GM19099 (cell line): ENCODE measurements around the gene MIA2.

ENCODE experiments used
- POLR2A ChIP-seq: IDR thresholded peaks from 3 replicates; pipeline ENCODE4 v1.6.1; 2011; ENCODE audit warnings: low read depth; ENCODE audit not compliant: insufficient read length; ENCODE audit errors: extremely low read depth

Gene MIA2

GRCh38 chr14:39406560-39406959, 172.8 kb downstream of the MIA2 start:
- TF ChIP-seq POLR2A, result no peak

DNA sequence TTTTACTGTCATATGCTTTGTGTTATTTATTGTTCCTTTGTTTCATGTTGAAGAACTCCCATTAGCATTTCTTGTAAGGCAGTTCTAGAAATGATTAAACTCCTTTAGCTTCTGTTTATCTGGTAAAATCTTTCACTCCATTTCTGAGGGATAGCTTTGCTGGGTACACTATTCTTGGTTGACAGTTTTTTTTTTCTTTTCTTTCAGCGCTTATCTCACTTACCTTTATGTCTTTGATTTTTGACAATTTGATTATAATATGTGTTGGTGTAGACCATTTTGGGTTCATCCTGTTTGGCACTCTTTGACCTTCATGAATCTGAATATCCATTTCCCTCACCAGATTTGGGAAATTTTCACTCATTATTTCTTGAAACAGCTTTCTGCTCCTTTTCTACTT, 182.4 kb downstream of the MIA2 start:
- no peak for TF ChIP-seq POLR2A

GRCh38 chr14:39417014-39417413, 183.3 kb downstream of the MIA2 start:
- TF ChIP-seq POLR2A, result no peak

DNA sequence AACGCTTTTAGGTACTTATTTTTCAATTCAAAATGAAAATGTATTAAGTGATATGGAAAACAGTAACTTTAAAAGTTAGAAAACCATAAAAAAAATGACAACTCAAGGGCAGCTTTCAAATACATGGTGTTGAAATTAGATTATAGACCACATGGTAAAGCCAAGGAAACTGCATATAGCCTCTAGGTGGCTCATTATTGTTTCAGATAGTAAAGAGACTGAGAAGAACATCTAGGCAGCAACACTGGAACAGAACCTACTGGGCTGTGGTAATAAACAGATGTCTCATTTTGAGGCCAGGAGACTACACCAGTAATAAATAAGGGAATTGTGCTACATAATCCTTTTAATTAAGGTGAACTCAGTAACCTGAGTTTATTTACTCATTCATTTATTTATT, 185.6 kb downstream of the MIA2 start:
- TF ChIP-seq POLR2A, result no peak

GRCh38 chr14:39422243-39422642, 188.5 kb downstream of the MIA2 start:
- TF ChIP-seq POLR2A, result no peak

DNA sequence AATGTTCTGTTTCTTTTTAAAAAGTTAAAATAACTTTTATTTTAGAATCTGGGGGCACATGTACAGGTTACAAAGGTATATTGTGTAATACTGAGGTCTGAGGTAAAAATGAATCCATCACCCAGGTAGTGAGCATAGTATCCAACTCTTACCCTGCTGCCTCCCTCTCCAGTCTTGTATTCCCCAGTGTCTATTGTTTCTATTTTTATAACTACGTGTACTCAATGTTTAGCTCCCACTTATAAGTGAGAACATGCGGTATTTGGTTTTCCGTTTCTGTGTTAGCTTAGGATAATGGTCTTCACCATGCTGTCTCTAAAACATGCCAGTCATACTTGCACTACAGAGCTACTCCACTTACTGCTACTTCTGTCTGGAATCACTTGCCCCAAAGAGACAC, 190.1 kb downstream of the MIA2 start:
- TF ChIP-seq POLR2A, result no peak

- no peak for TF ChIP-seq POLR2A
Measured at GRCh38 chr14:39425947-39426346, 192.2 kb downstream of the MIA2 start.

DNA sequence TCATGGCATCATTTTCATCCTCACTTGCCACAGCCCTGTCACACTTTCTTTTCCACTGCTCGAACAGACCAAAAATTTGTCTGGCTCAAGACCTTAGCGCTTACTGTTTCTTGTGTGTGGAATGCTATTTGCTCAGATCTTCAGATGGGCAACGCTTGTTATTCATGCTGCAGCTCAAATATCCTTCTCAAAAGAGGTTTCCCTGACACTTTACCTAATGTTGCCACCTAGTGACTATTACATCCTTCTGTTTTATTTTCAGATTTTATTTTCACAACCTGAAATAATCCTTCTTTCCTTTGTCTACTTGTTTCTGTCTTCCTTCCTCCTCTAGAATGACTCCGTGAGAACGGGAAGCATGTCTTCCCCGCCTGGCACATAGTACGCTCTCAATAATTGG, 192.9 kb downstream of the MIA2 start:
- no peak for TF ChIP-seq POLR2A

GRCh38 chr14:39428118-39428517, 194.4 kb downstream of the MIA2 start:
- no peak for TF ChIP-seq POLR2A

DNA sequence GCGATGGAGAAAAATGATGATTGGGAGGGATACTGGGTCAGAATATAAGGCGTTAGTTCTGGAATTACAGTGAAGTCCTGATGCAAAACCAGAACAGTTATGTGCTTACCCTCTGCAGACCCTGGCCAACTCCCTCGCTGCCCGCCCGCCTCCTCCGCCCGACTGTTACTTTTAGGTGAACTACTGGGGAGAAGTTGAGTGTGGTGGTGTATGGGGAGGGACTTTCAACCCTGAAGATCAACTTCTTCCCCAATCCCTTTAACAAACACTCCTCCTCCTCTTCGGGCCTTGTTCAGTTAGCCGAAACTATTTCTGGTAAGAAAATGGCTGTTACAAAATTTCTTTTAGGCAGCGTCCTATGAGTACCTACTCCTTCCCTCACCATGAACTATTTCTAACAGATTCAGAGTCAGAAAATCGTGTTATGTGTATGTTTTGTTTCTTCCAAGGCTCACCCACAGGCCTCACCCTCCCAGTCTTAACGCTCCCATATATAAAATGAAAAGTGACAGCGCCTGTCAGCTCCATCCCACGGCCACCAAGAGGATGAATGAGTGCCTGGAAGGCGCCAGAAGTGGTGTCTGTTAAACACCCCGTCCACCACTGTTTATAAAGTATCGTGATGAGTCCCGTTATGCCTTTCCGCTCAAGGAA, 197.2 kb downstream of the MIA2 start:
- TF ChIP-seq POLR2A, result no peak

DNA sequence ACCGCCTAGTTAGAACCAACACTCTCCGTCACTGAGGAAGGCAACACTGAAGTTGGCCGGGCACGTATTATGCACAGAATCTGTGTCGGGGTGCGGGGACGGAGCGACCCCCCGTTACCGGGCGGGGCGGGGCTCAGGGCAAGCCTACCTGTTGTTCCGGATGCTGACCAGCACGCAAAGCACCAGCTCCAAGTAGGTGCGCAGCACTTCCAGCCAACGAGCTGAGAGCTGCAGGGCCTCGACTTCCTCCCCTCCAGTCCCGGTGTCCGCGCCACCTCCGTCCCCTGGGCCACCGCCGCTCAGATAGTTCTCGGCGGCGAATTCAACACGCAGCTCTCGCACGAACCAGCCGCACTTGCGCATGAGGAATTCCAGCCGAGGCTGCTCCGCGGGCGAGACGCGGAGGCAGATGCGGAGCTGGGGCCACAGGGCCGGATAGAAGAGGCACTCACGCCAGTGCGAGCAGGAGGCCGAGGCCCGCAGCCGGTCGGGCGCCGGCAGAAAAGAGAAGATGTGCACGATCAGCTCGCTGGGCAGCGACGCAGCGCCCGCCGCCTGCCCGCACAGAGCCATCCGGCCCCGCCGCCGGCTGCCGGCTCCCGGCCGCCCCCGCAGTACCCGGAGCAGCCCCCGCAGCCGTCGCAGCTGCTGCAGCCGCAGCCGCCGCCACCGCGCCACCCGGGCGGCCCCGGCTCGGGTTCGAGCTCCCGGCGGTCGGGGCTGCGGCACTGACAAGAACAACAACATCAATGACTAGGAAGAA, 197.9 kb downstream of the MIA2 start:
- peak; percentile 81 for TF ChIP-seq POLR2A

DNA sequence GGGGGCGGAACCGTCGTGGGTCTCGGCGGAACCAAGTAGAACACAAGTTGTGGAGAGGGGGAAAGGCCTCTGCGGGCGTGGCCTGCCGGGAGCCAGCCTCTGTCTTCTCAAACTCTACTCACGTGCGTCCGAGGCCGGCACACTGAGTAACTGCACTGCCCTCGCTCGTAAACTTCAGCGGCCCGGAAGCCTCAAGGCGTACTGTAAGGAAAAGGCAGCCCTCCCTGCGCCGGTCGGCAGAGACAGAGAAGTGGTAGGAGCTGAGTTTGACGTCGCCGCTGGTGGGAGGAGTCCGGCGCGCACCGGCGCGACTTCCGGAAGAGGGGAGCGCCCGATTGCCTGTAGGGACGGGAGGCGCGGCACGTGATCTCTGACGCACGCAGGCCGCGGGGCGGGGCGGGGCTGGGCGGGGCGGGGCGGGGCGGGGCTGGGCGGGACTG, 198.5 kb downstream of the MIA2 start, which contains the start of gene FBXO33:
FBXO33 (minus strand) TSS at position 255 of the 440 bp plus-strand sequence. CDS start 271 bp downstream, outside the sequence.
- peak; percentile 4 for TF ChIP-seq POLR2A

DNA sequence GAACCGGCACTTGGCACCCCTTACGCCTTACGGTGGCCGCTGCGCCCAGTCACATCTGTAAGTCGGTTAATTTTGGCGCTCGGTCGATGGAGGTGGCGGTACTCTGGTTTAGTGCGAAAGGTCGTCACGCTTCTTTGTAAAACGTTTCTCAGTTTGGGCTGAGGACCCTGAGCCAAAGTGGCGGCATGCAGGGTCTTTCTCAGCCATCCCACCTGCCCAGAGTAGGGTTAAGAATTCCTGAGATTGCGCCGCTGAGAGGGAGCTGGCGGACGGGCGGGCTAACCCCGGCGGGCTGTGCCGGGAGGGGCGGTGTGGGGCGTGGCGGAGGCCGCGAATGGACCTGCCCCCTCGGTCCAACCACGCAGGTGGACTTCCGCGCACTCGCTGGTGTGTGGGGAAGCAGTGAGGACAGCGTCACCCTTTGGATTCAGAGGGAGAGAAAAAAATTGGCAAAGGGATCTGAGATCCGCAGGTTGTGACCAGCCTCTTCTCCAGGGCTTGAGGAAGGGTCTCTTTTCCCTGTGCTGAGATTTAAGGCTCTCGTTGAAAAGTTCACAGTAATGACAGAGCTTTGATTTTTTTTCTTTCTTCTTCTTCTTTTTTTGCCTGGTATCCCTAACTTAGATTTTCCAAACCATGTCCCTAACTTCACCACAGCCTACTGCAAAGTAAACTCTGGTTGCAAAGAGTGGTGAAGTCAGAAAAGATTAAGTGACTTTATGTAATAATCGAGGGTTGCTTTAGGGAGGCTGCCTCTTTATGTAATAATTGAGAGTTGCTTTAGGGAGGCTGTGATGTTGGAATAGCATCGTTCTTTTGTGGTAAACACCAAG, 199.1 kb downstream of the MIA2 start:
- peak; percentile 83 for TF ChIP-seq POLR2A

- TF ChIP-seq POLR2A, result no peak
Measured at GRCh38 chr14:39433452-39433813, 199.7 kb downstream of the MIA2 start.

DNA sequence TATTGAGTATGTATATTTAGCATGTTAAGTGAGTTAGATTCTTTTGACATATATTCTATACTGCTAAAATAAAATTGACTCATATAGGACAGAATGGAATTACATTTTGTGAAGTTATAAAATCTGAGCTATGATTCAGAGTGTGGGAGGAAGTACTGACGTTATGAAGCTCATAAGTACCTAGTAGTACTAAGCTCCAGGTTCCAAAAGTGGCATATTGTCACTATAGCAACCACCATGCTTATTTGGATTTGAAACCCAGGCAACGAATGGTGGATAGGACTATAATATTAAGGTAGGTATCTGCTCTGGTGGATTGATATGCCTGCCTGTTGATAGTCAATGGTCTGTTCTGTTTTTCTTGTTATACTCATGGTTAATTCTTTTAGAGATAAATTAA, 200.7 kb downstream of the MIA2 start:
- no peak for TF ChIP-seq POLR2A
